ENCODE measurements around the gene SAMD4A.

Gene SAMD4A

GRCh38 chr14:54771411-54772027, 204.6 kb downstream of the SAMD4A start:
- Histone ChIP-seq H3K4me1 (ENCODE audit: control insufficient read depth in 1 of 2, insufficient read depth in 2 of 2, low read length in 2 of 2) (peaks cover 5 to 13% of the 10 kb centered on the region in 2 experiments), H3K18ac (ENCODE audit: low read length) (no peak overlapping the region), H3K36me3 (ENCODE audit: control insufficient read depth in 1 of 2, insufficient read depth in 2 of 2, low read length in 2 of 2) (peaks cover 40 to 54% of the 10 kb centered on the region in 2 experiments), H3K4me3 (ENCODE audit: low read depth, low read length) (no peak overlapping the region), H4K91ac (ENCODE audit: low read depth, low read length) (no peak overlapping the region), H2AFZ (ENCODE audit: insufficient read depth, low read length, poor library complexity) (no peak overlapping the region), H3K4me2 (ENCODE audit: low read length) (no peak overlapping the region), H2BK120ac (ENCODE audit: insufficient read depth, low read length, poor library complexity) (no peak overlapping the region), H3K23ac (ENCODE audit: low read length) (no peak overlapping the region), H3K79me2 (ENCODE audit: control insufficient read depth, insufficient read depth, low read length, poor library complexity) (no peaks in the 10 kb centered on the region), H3K27me3 (ENCODE audit: insufficient read depth, low read length) (no peaks in the 10 kb centered on the region), H4K8ac (ENCODE audit: low read depth, low read length) (no peak overlapping the region), H4K12ac (ENCODE audit: low read depth, low read length) (no peak overlapping the region), H3K27ac (ENCODE audit: low read depth, low read length) (no peak overlapping the region), H3K9me3 (ENCODE audit: insufficient read depth, low read depth, low read length) (no peaks in the 10 kb centered on the region), H3K9ac (ENCODE audit: low read length) (no peak overlapping the region), H3K79me1 (ENCODE audit: low read length) (peaks cover 4% of the 10 kb centered on the region), H2BK5ac (ENCODE audit: low read depth, low read length, poor library complexity) (no peak overlapping the region), H3K14ac (ENCODE audit: low read length) (no peak overlapping the region), H2AK5ac (ENCODE audit: low read length) (no peak overlapping the region), H3K4ac (ENCODE audit: low read depth, low read length) (no peak overlapping the region), H2BK12ac (ENCODE audit: low read length) (no peak overlapping the region)
- no CpG with 5 or more reads among the region's 6 CpGs for WGBS (ENCODE audit: extremely low coverage, insufficient coverage, insufficient read length)
- DNase-seq = peak; percentile 76 to 84

DNA sequence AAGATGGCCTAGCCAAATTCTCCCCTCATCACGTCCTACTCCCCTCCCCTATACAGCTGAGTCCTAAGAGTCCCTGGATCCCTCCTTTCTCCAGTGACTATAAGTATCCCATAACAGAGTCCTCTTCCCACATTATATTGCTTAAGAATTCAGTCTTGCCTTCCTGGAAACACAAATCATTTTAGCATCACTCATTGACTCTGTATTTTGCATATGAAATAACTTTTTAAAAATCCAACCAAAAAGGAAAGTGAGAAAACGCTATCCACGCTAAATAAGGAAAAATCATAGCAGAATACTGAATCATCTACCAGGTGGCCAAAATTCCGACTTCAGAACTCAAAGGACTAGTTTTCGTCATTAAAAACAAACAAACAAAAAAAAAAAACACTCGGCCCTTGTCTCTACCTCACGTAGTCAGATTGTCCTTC, 205.5 kb downstream of the SAMD4A start:
- Histone ChIP-seq H4K12ac (ENCODE audit: low read depth, low read length) (no peak overlapping the region), H3K23ac (ENCODE audit: low read length) (no peak overlapping the region), H3K14ac (ENCODE audit: low read length) (no peak overlapping the region), H3K79me1 (ENCODE audit: low read length) (peaks cover 4% of the 10 kb centered on the region), H3K27me3 (ENCODE audit: insufficient read depth, low read length) (no peaks in the 10 kb centered on the region), H2AK5ac (ENCODE audit: low read length) (no peak overlapping the region), H3K4me1 (ENCODE audit: control insufficient read depth in 1 of 2, insufficient read depth in 2 of 2, low read length in 2 of 2) (peaks cover 5 to 13% of the 10 kb centered on the region in 2 experiments), H3K9ac (ENCODE audit: low read length) (no peak overlapping the region), H3K36me3 (ENCODE audit: control insufficient read depth in 1 of 2, insufficient read depth in 2 of 2, low read length in 2 of 2) (peaks cover 36 to 56% of the 10 kb centered on the region in 2 experiments), H2BK5ac (ENCODE audit: low read depth, low read length, poor library complexity) (peak overlapping the region; percentile 56), H4K8ac (ENCODE audit: low read depth, low read length) (peak overlapping the region; percentile 51), H3K9me3 (ENCODE audit: insufficient read depth, low read depth, low read length) (no peaks in the 10 kb centered on the region), H4K91ac (ENCODE audit: low read depth, low read length) (peak overlapping the region; percentile 38), H2AFZ (ENCODE audit: insufficient read depth, low read length, poor library complexity) (no peak overlapping the region), H3K27ac (ENCODE audit: low read depth, low read length) (peak overlapping the region; percentile 93), H3K4me2 (ENCODE audit: low read length) (no peak overlapping the region), H2BK12ac (ENCODE audit: low read length) (peak overlapping the region; percentile 80), H2BK120ac (ENCODE audit: insufficient read depth, low read length, poor library complexity) (peak overlapping the region; percentile 54), H3K4me3 (ENCODE audit: low read depth, low read length) (no peak overlapping the region), H3K18ac (ENCODE audit: low read length) (no peak overlapping the region), H3K79me2 (ENCODE audit: control insufficient read depth, insufficient read depth, low read length, poor library complexity) (no peaks in the 10 kb centered on the region), H3K4ac (ENCODE audit: low read depth, low read length) (peak overlapping the region; percentile 36)
- WGBS (ENCODE audit: extremely low coverage, insufficient coverage, insufficient read length) = no CpG with 5 or more reads among the region's 7 CpGs
- peak; percentile 43 to 87 for DNase-seq

DNA sequence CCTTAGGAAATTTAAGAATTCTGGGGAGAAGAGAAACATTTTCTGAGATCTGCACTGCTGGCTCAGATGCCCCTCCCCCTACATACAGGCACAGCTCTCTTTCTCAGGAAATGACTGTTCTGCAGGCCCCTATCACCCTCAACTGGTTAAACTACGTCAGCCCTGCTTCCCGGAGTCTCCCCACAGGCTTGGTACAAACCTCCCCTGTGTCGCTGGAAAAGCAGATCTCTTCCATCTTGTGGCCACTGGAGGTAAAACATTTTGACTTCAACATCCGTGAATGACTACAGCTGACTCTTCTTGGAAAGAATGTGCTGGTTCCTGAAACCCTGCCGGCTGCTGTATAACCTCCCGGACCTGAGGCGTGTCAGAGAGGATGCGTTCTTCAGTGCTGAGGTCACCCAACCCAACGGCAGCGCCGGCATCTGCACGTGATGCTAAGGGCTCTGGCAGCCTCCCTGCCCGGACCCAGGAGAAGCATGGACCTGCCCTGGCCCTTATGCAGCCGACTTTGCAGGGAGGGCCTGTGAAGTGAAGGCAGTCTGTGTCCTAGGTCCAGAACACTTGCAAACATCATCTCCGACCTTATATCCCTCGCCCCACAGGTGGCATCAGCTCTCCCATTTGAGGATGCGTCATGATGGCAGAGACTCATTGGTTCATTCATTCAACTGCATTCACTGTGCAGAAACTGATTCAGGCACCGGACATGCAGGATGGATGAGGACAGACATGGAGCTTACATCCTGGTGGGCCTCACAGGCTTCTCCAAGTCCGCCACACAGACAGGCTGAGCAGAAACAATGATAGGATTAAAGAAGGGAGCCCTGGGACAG, 206.5 kb downstream of the SAMD4A start:
- no peak overlapping the region for H3K4me3 ChIP-seq (ENCODE audit: low read depth, low read length)
- H2BK5ac ChIP-seq (ENCODE audit: low read depth, low read length, poor library complexity) = peak overlapping the region; percentile 53
- no peak overlapping the region for H3K14ac ChIP-seq (ENCODE audit: low read length)
- H3K4me1 ChIP-seq (ENCODE audit: control insufficient read depth in 1 of 2, insufficient read depth in 2 of 2, low read length in 2 of 2) = peaks cover 5 to 13% of the 10 kb centered on the region in 2 experiments
- no peak overlapping the region for H3K4ac ChIP-seq (ENCODE audit: low read depth, low read length)
- H3K9me3 ChIP-seq (ENCODE audit: insufficient read depth, low read depth, low read length) = no peaks in the 10 kb centered on the region
- H3K27ac ChIP-seq (ENCODE audit: low read depth, low read length) = peak overlapping the region; percentile 93
- no peaks in the 10 kb centered on the region for H3K27me3 ChIP-seq (ENCODE audit: insufficient read depth, low read length)
- no peak overlapping the region for H4K12ac ChIP-seq (ENCODE audit: low read depth, low read length)
- no peak overlapping the region for H3K18ac ChIP-seq (ENCODE audit: low read length)
- peak overlapping the region; percentile 26 for H3K4me2 ChIP-seq (ENCODE audit: low read length)
- H3K36me3 ChIP-seq (ENCODE audit: control insufficient read depth in 1 of 2, insufficient read depth in 2 of 2, low read length in 2 of 2) = peaks cover 30 to 53% of the 10 kb centered on the region in 2 experiments
- peak overlapping the region; percentile 31 for H2AFZ ChIP-seq (ENCODE audit: insufficient read depth, low read length, poor library complexity)
- no CpG with 5 or more reads among the region's 19 CpGs for WGBS (ENCODE audit: extremely low coverage, insufficient coverage, insufficient read length)
- no peak overlapping the region for H3K23ac ChIP-seq (ENCODE audit: low read length)
- no peak overlapping the region for H2AK5ac ChIP-seq (ENCODE audit: low read length)
- no peaks in the 10 kb centered on the region for H3K79me2 ChIP-seq (ENCODE audit: control insufficient read depth, insufficient read depth, low read length, poor library complexity)
- H4K91ac ChIP-seq (ENCODE audit: low read depth, low read length) = peak overlapping the region; percentile 57
- peak; percentile 98 to 100 for DNase-seq
- H3K9ac ChIP-seq (ENCODE audit: low read length) = no peak overlapping the region
- H2BK12ac ChIP-seq (ENCODE audit: low read length) = no peak overlapping the region
- peaks cover 4% of the 10 kb centered on the region for H3K79me1 ChIP-seq (ENCODE audit: low read length)
- peak overlapping the region; percentile 51 for H4K8ac ChIP-seq (ENCODE audit: low read depth, low read length)
- peak overlapping the region; percentile 55 for H2BK120ac ChIP-seq (ENCODE audit: insufficient read depth, low read length, poor library complexity)

DNA sequence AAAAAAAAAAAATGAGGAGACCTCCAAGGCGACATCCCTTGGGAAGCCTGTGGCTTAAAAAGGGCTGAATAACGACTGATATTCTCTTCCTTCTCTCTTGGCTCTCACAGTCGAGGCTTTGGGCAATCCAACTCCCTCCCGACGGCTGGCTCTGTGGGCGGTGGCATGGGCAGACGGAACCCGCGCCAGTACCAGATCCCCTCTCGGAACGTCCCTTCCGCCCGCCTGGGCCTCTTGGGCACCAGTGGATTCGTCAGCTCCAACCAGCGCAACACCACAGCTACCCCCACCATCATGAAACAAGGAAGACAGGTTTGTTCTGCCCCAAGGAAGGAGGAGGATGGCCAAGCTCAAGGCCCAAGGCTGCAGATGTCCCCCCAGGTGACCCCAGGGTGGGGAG, 207.9 kb downstream of the SAMD4A start:
- H3K9me3 ChIP-seq (ENCODE audit: insufficient read depth, low read depth, low read length) = no peaks in the 10 kb centered on the region
- H2BK12ac ChIP-seq (ENCODE audit: low read length) = no peak overlapping the region
- H3K79me1 ChIP-seq (ENCODE audit: low read length) = peaks cover 4% of the 10 kb centered on the region
- no peak overlapping the region for H2BK5ac ChIP-seq (ENCODE audit: low read depth, low read length, poor library complexity)
- H3K9ac ChIP-seq (ENCODE audit: low read length) = no peak overlapping the region
- H3K23ac ChIP-seq (ENCODE audit: low read length) = no peak overlapping the region
- DNase-seq = no peak
- no peak overlapping the region for H4K91ac ChIP-seq (ENCODE audit: low read depth, low read length)
- H2AK5ac ChIP-seq (ENCODE audit: low read length) = peak overlapping the region; percentile 1
- no peak overlapping the region for H2BK120ac ChIP-seq (ENCODE audit: insufficient read depth, low read length, poor library complexity)
- WGBS (ENCODE audit: extremely low coverage, insufficient coverage, insufficient read length) = no CpG with 5 or more reads among the region's 15 CpGs
- H3K18ac ChIP-seq (ENCODE audit: low read length) = no peak overlapping the region
- H3K36me3 ChIP-seq (ENCODE audit: control insufficient read depth in 1 of 2, insufficient read depth in 2 of 2, low read length in 2 of 2) = peaks cover 37 to 58% of the 10 kb centered on the region in 2 experiments
- peaks cover 5 to 13% of the 10 kb centered on the region in 2 experiments for H3K4me1 ChIP-seq (ENCODE audit: control insufficient read depth in 1 of 2, insufficient read depth in 2 of 2, low read length in 2 of 2)
- no peak overlapping the region for H2AFZ ChIP-seq (ENCODE audit: insufficient read depth, low read length, poor library complexity)
- H4K8ac ChIP-seq (ENCODE audit: low read depth, low read length) = no peak overlapping the region
- H3K27ac ChIP-seq (ENCODE audit: low read depth, low read length) = no peak overlapping the region
- H3K4me3 ChIP-seq (ENCODE audit: low read depth, low read length) = no peak overlapping the region
- H4K12ac ChIP-seq (ENCODE audit: low read depth, low read length) = peak overlapping the region; percentile 47
- no peak overlapping the region for H3K4me2 ChIP-seq (ENCODE audit: low read length)
- no peaks in the 10 kb centered on the region for H3K27me3 ChIP-seq (ENCODE audit: insufficient read depth, low read length)
- H3K14ac ChIP-seq (ENCODE audit: low read length) = no peak overlapping the region
- H3K4ac ChIP-seq (ENCODE audit: low read depth, low read length) = no peak overlapping the region
- no peaks in the 10 kb centered on the region for H3K79me2 ChIP-seq (ENCODE audit: control insufficient read depth, insufficient read depth, low read length, poor library complexity)
